Measurements from ENCODE around the gene EBF4. TPM values are rescaled to one million over a fixed set of nuclear protein-coding genes. Genes with fewer than 3 reads are reported as not detected.
A peak's percentile ranks its signal among the peaks of the same experiment; 100 is the strongest.

EBF4 gene
- total RNA-seq, 1 experiment from 2014 or later, result not detected

DNA sequence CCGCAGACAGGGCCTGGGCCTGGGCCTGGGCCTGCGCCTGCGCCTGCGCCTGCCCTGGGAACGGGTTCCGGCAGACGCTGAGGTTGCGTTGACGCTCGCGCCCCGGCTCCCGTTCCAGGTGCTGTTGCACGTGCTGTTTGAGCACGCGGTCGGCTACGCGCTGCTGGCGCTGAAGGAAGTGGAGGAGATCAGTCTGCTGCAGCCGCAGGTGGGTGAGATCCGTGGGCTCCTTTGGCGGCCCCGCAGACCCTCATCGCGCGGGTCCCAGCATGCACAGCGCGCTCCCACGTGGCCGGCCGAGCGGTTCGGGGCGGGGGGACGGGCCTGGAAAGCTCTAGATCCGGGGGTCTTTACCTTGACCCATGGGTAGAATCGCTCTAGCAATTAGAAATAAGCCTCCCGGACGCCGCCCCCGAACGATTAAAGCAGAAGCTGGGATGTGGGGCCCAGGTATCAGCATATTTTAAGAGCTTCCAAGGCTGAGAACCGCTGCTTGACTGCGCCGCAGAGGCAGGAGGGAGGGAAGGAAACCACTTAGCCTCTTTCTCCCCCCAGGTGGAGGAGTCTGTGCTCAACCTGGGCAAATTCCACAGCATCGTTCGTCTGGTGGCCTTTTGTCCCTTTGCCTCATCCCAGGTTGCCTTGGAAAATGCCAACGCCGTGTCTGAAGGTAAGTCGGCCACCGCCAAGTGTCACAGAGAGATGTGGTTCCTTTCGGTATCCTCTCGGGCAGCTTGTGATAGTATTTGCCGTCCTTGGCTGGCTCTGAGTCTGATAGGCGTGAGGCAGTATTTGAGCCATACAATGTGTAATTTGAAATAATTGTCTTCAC, 39.6 kb upstream of the EBF4 start:
- TSS peak; percentile 65 for BruUV-seq (replicated peaks)
- Mint-ChIP-seq H3K9me3 (ENCODE audit: unreplicated experiment) (no peaks in the 10 kb centered on the region), H3K27me3 (ENCODE audit: insufficient read depth, unreplicated experiment) (no peaks in the 10 kb centered on the region), H3K27ac (ENCODE audit: low read depth, unreplicated experiment) (peak overlapping the region; percentile 66), H3K36me3 (ENCODE audit: insufficient read depth, unreplicated experiment) (peaks cover 49% of the 10 kb centered on the region), H3K4me1 (ENCODE audit: insufficient read depth, unreplicated experiment) (peaks cover 23% of the 10 kb centered on the region), H3K4me3 (ENCODE audit: unreplicated experiment) (peak overlapping the region; percentile 87)
- CTCF ChIA-PET, result interaction anchor here (0.6 to 2.4 kb wide), 9 partner anchors 13 to 1148 kb away, joined by 3 to 8 read pairs (median 4); no protein-coding TSS in a partner anchor
- intact Hi-C loops (cut with micrococcal nuclease), result loop anchor here (1.0 kb wide), 1 partner anchor 348 kb away; no protein-coding TSS in a partner anchor
- DNase-seq (ENCODE audit: unreplicated experiment), result no peak
- POLR2A ChIA-PET, result interaction anchor here (0.6 to 6.7 kb wide), 35 partner anchors 11 to 876 kb away, joined by 3 to 241 read pairs (median 4); partner anchors contain the start of genes IDH3B, ITPA, MRPS26 and PCED1A
- TF ChIP-seq CTCF (IDR thresholded peaks at IDR 0.05; ENCODE audit: unreplicated experiment), result no peak

DNA sequence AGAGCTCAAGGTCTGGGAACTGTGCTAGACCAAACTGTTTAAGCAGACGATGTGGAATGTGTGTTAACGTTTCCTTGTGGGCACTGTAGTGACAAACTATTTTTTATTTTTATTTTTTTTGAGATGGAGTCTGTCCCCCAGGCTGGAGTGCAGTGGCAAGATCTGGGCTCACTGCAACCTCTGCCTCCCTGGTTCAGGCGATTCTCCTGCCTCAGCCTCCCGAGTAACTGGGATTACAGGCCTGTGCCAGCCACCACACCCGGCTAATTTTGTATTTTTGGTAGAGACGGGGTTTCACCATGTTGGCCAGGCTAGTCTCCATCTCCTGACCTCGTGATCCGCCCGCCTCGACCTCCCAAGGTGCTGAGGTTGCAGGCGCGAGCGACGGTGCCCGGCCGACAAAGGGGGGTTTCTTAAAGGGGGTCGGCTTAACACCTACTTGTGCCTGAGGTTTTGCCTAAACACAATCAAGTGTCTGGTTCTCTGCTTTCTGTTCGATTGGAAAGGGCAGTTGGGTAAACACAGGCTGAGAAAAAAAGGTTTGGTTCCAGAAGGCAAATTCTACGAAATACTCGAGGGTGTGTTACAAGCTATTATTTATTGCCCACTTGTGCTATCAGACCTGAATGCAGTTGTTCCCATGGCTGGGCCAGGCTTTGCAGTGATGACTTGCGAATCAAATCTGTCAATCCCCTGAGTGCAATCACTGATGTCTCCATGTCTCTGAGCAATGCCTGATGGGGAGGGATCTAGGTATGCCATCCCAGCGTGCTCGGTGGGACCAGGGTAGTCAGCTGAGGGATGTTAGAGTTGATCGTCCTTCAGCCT, 38.8 kb upstream of the EBF4 start:
- ChIA-PET POLR2A (interaction anchor here (0.6 to 6.7 kb wide), 23 partner anchors 11 to 877 kb away, joined by 3 to 241 read pairs (median 5); partner anchors contain the start of genes IDH3B, PCED1A, SNRPB and VPS16), CTCF (interaction anchor here (0.5 to 2.4 kb wide), 8 partner anchors 12 to 132 kb away, joined by 3 to 8 read pairs (median 4); no protein-coding TSS in a partner anchor)
- no peak for DNase-seq (ENCODE audit: unreplicated experiment)
- peak overlapping the region; percentile 87 for H3K4me3 Mint-ChIP-seq (ENCODE audit: unreplicated experiment)
- peak overlapping the region; percentile 42 for H3K27ac Mint-ChIP-seq (ENCODE audit: low read depth, unreplicated experiment)
- no peaks in the 10 kb centered on the region for H3K9me3 Mint-ChIP-seq (ENCODE audit: unreplicated experiment)
- H3K4me1 Mint-ChIP-seq (ENCODE audit: insufficient read depth, unreplicated experiment), result peaks cover 23% of the 10 kb centered on the region
- H3K27me3 Mint-ChIP-seq (ENCODE audit: insufficient read depth, unreplicated experiment), result no peaks in the 10 kb centered on the region
- no TSS peak for BruUV-seq (replicated peaks)
- intact Hi-C loops (cut with micrococcal nuclease), result no loop called here
- H3K36me3 Mint-ChIP-seq (ENCODE audit: insufficient read depth, unreplicated experiment), result peaks cover 58% of the 10 kb centered on the region
- no peak for TF ChIP-seq CTCF (IDR thresholded peaks at IDR 0.05; ENCODE audit: unreplicated experiment)

DNA sequence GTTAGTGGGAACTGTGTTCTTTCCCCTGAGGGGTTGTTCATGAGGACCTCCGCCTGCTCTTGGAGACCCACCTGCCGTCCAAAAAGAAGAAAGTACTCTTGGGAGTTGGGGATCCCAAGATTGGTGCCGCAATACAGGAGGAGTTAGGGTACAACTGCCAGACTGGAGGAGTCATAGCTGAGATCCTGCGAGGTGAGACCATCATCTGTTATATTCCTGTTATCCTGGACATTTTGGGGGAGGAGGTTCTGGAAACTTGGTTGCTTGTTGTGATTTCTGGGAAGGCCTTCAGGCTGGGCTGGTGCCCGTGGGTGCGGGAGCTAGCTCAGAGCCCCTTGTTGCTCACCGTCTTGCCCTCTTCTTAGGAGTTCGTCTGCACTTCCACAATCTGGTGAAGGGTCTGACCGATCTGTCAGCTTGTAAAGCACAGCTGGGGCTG, 38.2 kb upstream of the EBF4 start:
- POLR2A ChIA-PET, result interaction anchor here (0.6 to 6.7 kb wide), 6 partner anchors 11 to 1749 kb away, joined by 3 to 241 read pairs (median 18); partner anchors contain the start of genes IDH3B and SNRPB
- no peak for DNase-seq (ENCODE audit: unreplicated experiment)
- no peak overlapping the region for H3K27ac Mint-ChIP-seq (ENCODE audit: low read depth, unreplicated experiment)
- no peaks in the 10 kb centered on the region for H3K27me3 Mint-ChIP-seq (ENCODE audit: insufficient read depth, unreplicated experiment)
- H3K4me3 Mint-ChIP-seq (ENCODE audit: unreplicated experiment), result peak overlapping the region; percentile 87
- intact Hi-C loops (cut with micrococcal nuclease), result no loop called here
- H3K4me1 Mint-ChIP-seq (ENCODE audit: insufficient read depth, unreplicated experiment), result peaks cover 23% of the 10 kb centered on the region
- no TSS peak for BruUV-seq (replicated peaks)
- CTCF ChIA-PET, result interaction anchor here (0.5 to 2.4 kb wide), 5 partner anchors 8 to 132 kb away, joined by 3 to 8 read pairs (median 4); no protein-coding TSS in a partner anchor
- no peaks in the 10 kb centered on the region for H3K9me3 Mint-ChIP-seq (ENCODE audit: unreplicated experiment)
- TF ChIP-seq CTCF (IDR thresholded peaks at IDR 0.05; ENCODE audit: unreplicated experiment), result no peak
- peaks cover 63% of the 10 kb centered on the region for H3K36me3 Mint-ChIP-seq (ENCODE audit: insufficient read depth, unreplicated experiment)

Measured in MCF 10A (cell line).